OCI-LY1 (cell line): ENCODE data around the gene PTK7.

Experiments
- H2AFZ ChIP-seq: fragments of 200-600 bp; sonication (generic), shearing (Covaris generic); 2 replicates; pipeline ENCODE4 v1.6.0; 2014; ENCODE audit warnings: antibody characterized with exemption, mild to moderate bottlenecking, low read length
- H3F3A ChIP-seq: fragments of 200-600 bp; sonication (generic), shearing (Covaris generic); 2 replicates; pipeline ENCODE4 v1.6.0; 2014; ENCODE audit warnings: mild to moderate bottlenecking, antibody characterized with exemption, low read length, moderate library complexity; ENCODE audit not compliant: insufficient read depth
- H3K27ac ChIP-seq: fragments of 200-600 bp; sonication (generic); 2 replicates; pipeline ENCODE4 v1.5.1; 2014; ENCODE audit warnings: low read length, mixed run types, mild to moderate bottlenecking, low read depth; ENCODE audit not compliant: poor library complexity, severe bottlenecking
- H3K27me3 ChIP-seq: fragments of 200-600 bp; sonication (generic); 2 replicates; pipeline ENCODE4 v1.6.0; 2014; ENCODE audit warnings: antibody characterized with exemption, mild to moderate bottlenecking, low read length, moderate library complexity; ENCODE audit not compliant: insufficient read depth
- H3K36me3 ChIP-seq: fragments of 200-600 bp; sonication (generic); 2 replicates; pipeline ENCODE4 v1.6.1; 2014; ENCODE audit warnings: mild to moderate bottlenecking, antibody characterized with exemption, low read length, moderate library complexity, mixed read lengths; ENCODE audit not compliant: insufficient read depth
- H3K4me1 ChIP-seq: fragments of 200-600 bp; sonication (generic); 2 replicates; pipeline ENCODE4 v1.5.1; 2014; ENCODE audit warnings: mild to moderate bottlenecking, low read length, moderate library complexity; ENCODE audit not compliant: insufficient read depth, severe bottlenecking
- H3K4me2 ChIP-seq: fragments of 200-600 bp; sonication (generic), shearing (Covaris generic); 2 replicates; pipeline ENCODE4 v1.6.1; 2014; ENCODE audit warnings: low read length
- H3K4me3 ChIP-seq: fragments of 200-600 bp; sonication (generic); 2 replicates; pipeline ENCODE4 v1.5.1; 2014; ENCODE audit warnings: low read length, low read depth, mild to moderate bottlenecking, mixed read lengths; ENCODE audit not compliant: poor library complexity, severe bottlenecking
- H3K79me2 ChIP-seq: fragments of 200-600 bp; shearing (Covaris generic); 2 replicates; pipeline ENCODE4 v1.6.1; 2016; ENCODE audit warnings: mixed run types, low read length, mixed read lengths; ENCODE audit not compliant: insufficient read depth
- H3K9ac ChIP-seq: fragments of 200-600 bp; sonication (generic), shearing (Covaris generic); 2 replicates; pipeline ENCODE4 v1.6.1; 2014; ENCODE audit warnings: mild to moderate bottlenecking, low read length, mixed read lengths
- H3K9me2 ChIP-seq: fragments of 200-600 bp; sonication (generic), shearing (Covaris generic); 2 replicates; pipeline ENCODE4 v1.6.1; 2014; ENCODE audit warnings: low read depth, mild to moderate bottlenecking, low read length, mixed read lengths
- H3K9me3 ChIP-seq: fragments of 200-600 bp; shearing (Covaris generic); 2 replicates; pipeline ENCODE4 v1.6.1; 2014; ENCODE audit warnings: low read length, mixed read lengths
- H4K20me1 ChIP-seq: fragments of 200-600 bp; sonication (generic), shearing (Covaris generic); 2 replicates; pipeline ENCODE4 v1.6.0; 2016; ENCODE audit warnings: mild to moderate bottlenecking, low read length; ENCODE audit not compliant: insufficient read depth
- EZH2 ChIP-seq: fragments of 200-600 bp; sonication (generic), shearing (Covaris generic); IDR thresholded peaks from 2 replicates; pipeline ENCODE4 v1.8.0; 2017; ENCODE audit warnings: borderline replicate concordance, mixed run types, mild to moderate bottlenecking, antibody characterized with exemption, low read length, moderate library complexity, mixed read lengths
- TF ChIP-seq, protein P1 (sequence below): fragments of 200-600 bp; sonication (generic), shearing (Covaris generic); IDR thresholded peaks from 2 replicates; pipeline ENCODE4 v1.5.1; 2017; ENCODE audit warnings: mild to moderate bottlenecking, antibody characterized with exemption, low read length, moderate library complexity, mixed read lengths

Gene PTK7

DNA sequence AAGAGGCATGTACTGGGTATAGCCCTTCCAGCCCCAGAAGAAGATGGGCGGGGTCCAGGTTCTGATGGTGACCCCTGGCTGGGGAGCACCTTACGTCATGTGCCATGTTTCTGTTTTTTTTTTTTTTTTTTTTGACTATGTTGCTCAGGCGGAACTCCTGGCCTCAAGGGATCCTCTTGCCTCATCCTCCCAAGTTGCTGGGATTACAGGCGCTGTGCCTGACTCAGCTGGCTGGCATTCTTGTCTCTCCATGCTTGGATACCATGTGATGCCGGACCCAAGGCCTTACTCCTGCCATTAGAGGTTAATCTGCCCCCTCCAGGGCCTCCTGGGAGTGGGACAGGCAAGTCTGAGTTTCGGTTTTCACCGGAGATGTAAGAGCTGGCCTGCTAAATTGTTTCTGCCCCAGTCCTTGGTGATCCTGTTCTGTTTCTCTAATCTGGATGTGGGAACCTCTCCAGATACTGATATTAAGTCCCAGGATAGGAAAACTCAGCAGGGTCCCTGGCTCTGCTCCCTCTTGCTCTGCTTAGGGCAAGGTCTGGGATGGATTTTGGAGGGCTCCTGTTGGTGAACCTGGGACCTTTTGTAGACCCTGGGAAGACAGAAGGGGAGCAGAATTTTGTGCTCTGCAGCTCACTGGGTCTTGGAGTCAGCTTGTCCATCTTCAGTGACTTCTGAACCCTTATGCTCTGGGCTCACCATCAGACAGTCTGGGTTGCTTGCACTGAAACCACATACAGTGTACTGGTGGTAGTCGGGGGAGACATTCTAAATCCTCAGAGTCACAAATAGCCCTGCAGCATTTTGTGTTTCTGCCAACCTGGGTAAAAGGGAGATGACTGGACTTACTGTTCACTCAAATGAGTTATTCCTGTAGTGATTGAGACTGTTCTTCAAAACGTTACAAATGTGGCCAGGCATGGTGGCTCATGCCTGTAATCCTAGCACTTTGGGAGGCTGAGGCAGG lies 45.1 kb downstream of the PTK7 start:
- Histone ChIP-seq H3K4me3 (no peak overlapping the region), H3K9me2 (no peaks in the 10 kb centered on the region), H3K27ac (no peak overlapping the region), H3K9me3 (no peaks in the 10 kb centered on the region), H3K9ac (no peak overlapping the region), H3K4me2 (no peak overlapping the region), H3K36me3 (no peaks in the 10 kb centered on the region), H2AFZ (no peak overlapping the region), H3K79me2 (no peaks in the 10 kb centered on the region), H4K20me1 (no peaks in the 10 kb centered on the region), H3K27me3 (peaks cover 4% of the 10 kb centered on the region; the same call in 1 of the 2 replicates), H3F3A (no peaks in the 10 kb centered on the region), H3K4me1 (no peaks in the 10 kb centered on the region)
- no peak for TF ChIP-seq EZH2
- TF ChIP-seq, protein P1, sequence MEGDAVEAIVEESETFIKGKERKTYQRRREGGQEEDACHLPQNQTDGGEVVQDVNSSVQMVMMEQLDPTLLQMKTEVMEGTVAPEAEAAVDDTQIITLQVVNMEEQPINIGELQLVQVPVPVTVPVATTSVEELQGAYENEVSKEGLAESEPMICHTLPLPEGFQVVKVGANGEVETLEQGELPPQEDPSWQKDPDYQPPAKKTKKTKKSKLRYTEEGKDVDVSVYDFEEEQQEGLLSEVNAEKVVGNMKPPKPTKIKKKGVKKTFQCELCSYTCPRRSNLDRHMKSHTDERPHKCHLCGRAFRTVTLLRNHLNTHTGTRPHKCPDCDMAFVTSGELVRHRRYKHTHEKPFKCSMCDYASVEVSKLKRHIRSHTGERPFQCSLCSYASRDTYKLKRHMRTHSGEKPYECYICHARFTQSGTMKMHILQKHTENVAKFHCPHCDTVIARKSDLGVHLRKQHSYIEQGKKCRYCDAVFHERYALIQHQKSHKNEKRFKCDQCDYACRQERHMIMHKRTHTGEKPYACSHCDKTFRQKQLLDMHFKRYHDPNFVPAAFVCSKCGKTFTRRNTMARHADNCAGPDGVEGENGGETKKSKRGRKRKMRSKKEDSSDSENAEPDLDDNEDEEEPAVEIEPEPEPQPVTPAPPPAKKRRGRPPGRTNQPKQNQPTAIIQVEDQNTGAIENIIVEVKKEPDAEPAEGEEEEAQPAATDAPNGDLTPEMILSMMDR: no peak

DNA sequence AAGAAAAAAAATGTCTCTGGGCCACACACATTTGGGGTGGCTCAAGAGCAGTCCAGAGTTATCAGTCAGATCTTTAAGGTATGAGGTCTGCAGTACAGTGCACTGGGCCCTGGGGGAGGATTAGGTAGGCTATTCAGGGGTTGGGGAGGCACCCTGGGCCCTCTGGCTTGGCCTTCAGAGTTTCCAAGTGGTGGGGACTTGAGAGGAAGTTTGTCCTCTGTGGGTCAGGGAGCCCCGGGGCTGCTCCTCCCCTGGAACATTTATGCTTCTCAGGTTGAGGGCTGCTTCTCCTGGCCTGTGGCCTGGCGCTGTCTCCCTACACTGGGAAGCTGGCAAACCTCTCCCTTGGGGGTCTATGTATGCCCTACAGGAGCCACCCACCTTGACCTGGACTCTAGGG lies 46.0 kb downstream of the PTK7 start:
- Histone ChIP-seq H3K79me2 (no peaks in the 10 kb centered on the region), H3K36me3 (no peaks in the 10 kb centered on the region), H3K27ac (no peak overlapping the region), H3F3A (no peaks in the 10 kb centered on the region), H4K20me1 (no peaks in the 10 kb centered on the region), H3K9me2 (no peaks in the 10 kb centered on the region), H3K4me2 (no peak overlapping the region), H3K27me3 (peaks cover 4% of the 10 kb centered on the region; the same call in 1 of the 2 replicates), H3K4me1 (no peaks in the 10 kb centered on the region), H3K4me3 (no peak overlapping the region), H2AFZ (no peak overlapping the region), H3K9me3 (no peaks in the 10 kb centered on the region), H3K9ac (no peak overlapping the region)
- TF ChIP-seq, protein P1: no peak
- no peak for TF ChIP-seq EZH2

- H3K36me3 ChIP-seq: no peaks in the 10 kb centered on the region
- no peaks in the 10 kb centered on the region for H3K9me2 ChIP-seq
- no peak overlapping the region for H3K27ac ChIP-seq
- no peaks in the 10 kb centered on the region for H3K4me1 ChIP-seq
- H3K4me3 ChIP-seq: no peak overlapping the region
- no peak overlapping the region for H3K4me2 ChIP-seq
- no peaks in the 10 kb centered on the region for H3K9me3 ChIP-seq
- H3K79me2 ChIP-seq: no peaks in the 10 kb centered on the region
- peaks cover 4% of the 10 kb centered on the region; the same call in 1 of the 2 replicates for H3K27me3 ChIP-seq
- no peaks in the 10 kb centered on the region for H4K20me1 ChIP-seq
- no peak overlapping the region for H2AFZ ChIP-seq
- no peak overlapping the region for H3K9ac ChIP-seq
- H3F3A ChIP-seq: no peaks in the 10 kb centered on the region
- TF ChIP-seq EZH2: no peak
- TF ChIP-seq, protein P1: no peak
Measured at GRCh38 chr6:43123461-43124314, 47.6 kb downstream of the PTK7 start.
